Ascending aorta (tissue), 2 donors: Measurements from ENCODE around the gene UCK1. TPM values are rescaled to one million over a fixed set of nuclear protein-coding genes. Genes with fewer than 3 reads are reported as not detected.

ENCODE experiments used
- DNase-seq, 2 donors: peaks; one replicate each; pipeline ENCODE4 v3.0.0-alpha.2; 2019; ENCODE audit warnings: low spot score in 2 of 2
- H3K27ac ChIP-seq, 2 donors: fragments of 200-600 bp; sonication (generic); one replicate each; pipeline ENCODE4 v1.5.1; 2016 to 2017; ENCODE audit warnings: mild to moderate bottlenecking in 1 of 2
- H3K27me3 ChIP-seq: fragments of 200-600 bp; sonication (generic); one replicate; pipeline ENCODE4 v1.5.1; 2017
- H3K36me3 ChIP-seq, 2 donors: fragments of 200-600 bp; sonication (generic); one replicate each; pipeline ENCODE4 v1.5.1; 2016
- H3K4me1 ChIP-seq, 2 donors: fragments of 200-600 bp; sonication (generic); one replicate each; pipeline ENCODE4 v1.5.1; 2016 to 2017; ENCODE audit warnings: mild to moderate bottlenecking in 1 of 2
- H3K4me3 ChIP-seq, 2 donors: fragments of 200-600 bp; sonication (generic); one replicate each; pipeline ENCODE4 v1.5.1; 2016 to 2017; ENCODE audit warnings: mild to moderate bottlenecking in 1 of 2
- H3K9me3 ChIP-seq, 2 donors: fragments of 200-600 bp; sonication (generic); one replicate each; pipeline ENCODE4 v1.5.1; 2016
- intact Hi-C: fragments of 100-400 bp; cut with DNase I; formaldehyde crosslinking; loops from one replicate; pipeline ENCODE4 v1.15.1; 2023
- total RNA-seq: library from RNA; depleted of rRNA; stranded (reverse); fragments of >200 nt; gene quantifications from one replicate; pipeline ENCODE4 v1.1.0, GENCODE V29; 2016
- TF ChIP-seq, protein P1 (sequence below), 3 experiments: fragments of 200-600 bp in 2 of 3; fragments of 450-650 bp in 1 of 3; sonication (generic) in 2 of 3; IDR thresholded peaks; one replicate each; pipeline ENCODE4 v1.5.1; 2016 to 2019; ENCODE audit warnings: antibody characterized with exemption in 3 of 3, mild to moderate bottlenecking in 1 of 3, moderate library complexity in 1 of 3

Gene UCK1
- total RNA-seq, 1 donor from 2014 or later, result 39.8 TPM

- no peak for DNase-seq
- Histone ChIP-seq H3K36me3 (no peaks in the 10 kb centered on the region), H3K4me3 (peak overlapping the region; percentile 51 to 52), H3K27me3 (no peaks in the 10 kb centered on the region), H3K4me1 (peaks cover 0 to 11% of the 10 kb centered on the region in 2 donors), H3K9me3 (peaks cover 10 to 26% of the 10 kb centered on the region in 2 donors), H3K27ac (no peak overlapping the region)
- intact Hi-C loops, result no loop called here
- TF ChIP-seq, protein P1, sequence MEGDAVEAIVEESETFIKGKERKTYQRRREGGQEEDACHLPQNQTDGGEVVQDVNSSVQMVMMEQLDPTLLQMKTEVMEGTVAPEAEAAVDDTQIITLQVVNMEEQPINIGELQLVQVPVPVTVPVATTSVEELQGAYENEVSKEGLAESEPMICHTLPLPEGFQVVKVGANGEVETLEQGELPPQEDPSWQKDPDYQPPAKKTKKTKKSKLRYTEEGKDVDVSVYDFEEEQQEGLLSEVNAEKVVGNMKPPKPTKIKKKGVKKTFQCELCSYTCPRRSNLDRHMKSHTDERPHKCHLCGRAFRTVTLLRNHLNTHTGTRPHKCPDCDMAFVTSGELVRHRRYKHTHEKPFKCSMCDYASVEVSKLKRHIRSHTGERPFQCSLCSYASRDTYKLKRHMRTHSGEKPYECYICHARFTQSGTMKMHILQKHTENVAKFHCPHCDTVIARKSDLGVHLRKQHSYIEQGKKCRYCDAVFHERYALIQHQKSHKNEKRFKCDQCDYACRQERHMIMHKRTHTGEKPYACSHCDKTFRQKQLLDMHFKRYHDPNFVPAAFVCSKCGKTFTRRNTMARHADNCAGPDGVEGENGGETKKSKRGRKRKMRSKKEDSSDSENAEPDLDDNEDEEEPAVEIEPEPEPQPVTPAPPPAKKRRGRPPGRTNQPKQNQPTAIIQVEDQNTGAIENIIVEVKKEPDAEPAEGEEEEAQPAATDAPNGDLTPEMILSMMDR (IDR thresholded peaks at IDR 0.05), result no peak
Measured at GRCh38 chr9:131545786-131546335, 14.8 kb upstream of the UCK1 start.

- DNase-seq, result no peak
Measured at GRCh38 chr9:131545003-131545785, 14.1 kb upstream of the UCK1 start, which contains the start of gene PRRT1B. TSS of gene PRRT1B (plus strand) at chr9:131545523. CDS start at chr9:131545616, 93 bp downstream.

GRCh38 chr9:131543141-131543540, 12.1 kb upstream of the UCK1 start:
- H3K36me3 ChIP-seq, result no peaks in the 10 kb centered on the region
- intact Hi-C loops, result no loop called here
- DNase-seq, result no peak
- peaks cover 0 to 11% of the 10 kb centered on the region in 2 donors for H3K4me1 ChIP-seq
- no peak overlapping the region for H3K4me3 ChIP-seq
- no peak overlapping the region for H3K27ac ChIP-seq
- peaks cover 10 to 26% of the 10 kb centered on the region in 2 donors for H3K9me3 ChIP-seq
- TF ChIP-seq, protein P1 (IDR thresholded peaks at IDR 0.05), result no peak
- H3K27me3 ChIP-seq, result no peaks in the 10 kb centered on the region

More at GRCh38 chr9:131545003-131545785, 14.1 kb upstream of the UCK1 start, which contains the start of gene PRRT1B:
- no peaks in the 10 kb centered on the region for H3K36me3 ChIP-seq
- H3K27ac ChIP-seq, result no peak within 1 kb of the TSS
- H3K27me3 ChIP-seq, result no peaks in the 10 kb centered on the region
- intact Hi-C loops, result no loop called here
- peak within 1 kb of the TSS; percentile 51 to 52 for H3K4me3 ChIP-seq
- H3K9me3 ChIP-seq, result peaks cover 10 to 26% of the 10 kb centered on the region in 2 donors
- TF ChIP-seq, protein P1 (IDR thresholded peaks at IDR 0.05), result no peak
- peaks cover 0 to 11% of the 10 kb centered on the region in 2 donors for H3K4me1 ChIP-seq

- Histone ChIP-seq H3K9me3 (peaks cover 10 to 24% of the 10 kb centered on the region in 2 donors), H3K36me3 (no peaks in the 10 kb centered on the region), H3K4me1 (no peaks in the 10 kb centered on the region), H3K4me3 (no peak overlapping the region), H3K27me3 (no peaks in the 10 kb centered on the region), H3K27ac (no peak overlapping the region)
- DNase-seq, result no peak
- TF ChIP-seq, protein P1 (IDR thresholded peaks at IDR 0.05), result no peak
- intact Hi-C loops, result no loop called here
Measured at GRCh38 chr9:131539223-131539923, 8.3 kb upstream of the UCK1 start.

DNA sequence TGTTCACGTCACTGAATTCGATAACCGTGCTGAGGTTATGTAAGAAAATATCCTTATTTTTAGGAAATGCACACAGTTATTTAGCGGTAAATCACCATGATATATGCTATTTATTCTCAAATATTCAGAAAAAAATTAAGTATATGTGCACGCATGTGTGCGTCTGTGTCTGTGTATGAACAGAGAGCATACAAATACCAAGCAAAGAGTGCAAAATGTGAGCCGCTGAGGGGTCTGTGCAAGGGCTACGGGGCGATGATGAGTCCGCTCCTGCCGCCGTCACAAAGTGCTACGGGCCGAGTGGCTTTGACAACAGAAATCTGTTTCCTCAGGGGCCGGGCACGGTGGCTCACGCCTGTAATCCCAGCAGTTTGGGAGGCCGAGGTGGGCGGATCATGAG, 6.9 kb upstream of the UCK1 start:
- Histone ChIP-seq H3K4me3 (no peak overlapping the region), H3K27me3 (no peaks in the 10 kb centered on the region), H3K27ac (no peak overlapping the region), H3K9me3 (peaks cover 3 to 10% of the 10 kb centered on the region in 2 donors), H3K4me1 (no peaks in the 10 kb centered on the region), H3K36me3 (no peaks in the 10 kb centered on the region)
- intact Hi-C loops, result no loop called here
- TF ChIP-seq, protein P1 (IDR thresholded peaks at IDR 0.05), result no peak
- DNase-seq, result no peak
